Esophagus muscularis mucosa (tissue), 3 donors: ENCODE data around the gene SH2D7.

Experiments used
- POLR2A ChIP-seq: fragments of 450-650 bp; IDR thresholded peaks from one replicate; pipeline ENCODE4 v1.6.1; 2017; ENCODE audit warnings: antibody characterized with exemption, moderate library complexity, mild to moderate bottlenecking, low read depth
- TF ChIP-seq, protein P1 (sequence below), 3 experiments: fragments of 200-600 bp in 2 of 3; fragments of 450-650 bp in 1 of 3; sonication (generic) in 2 of 3; IDR thresholded peaks; one replicate each; pipeline ENCODE4 v1.5.1; 2017 to 2019; ENCODE audit warnings: antibody characterized with exemption in 3 of 3, mild to moderate bottlenecking in 2 of 3, moderate library complexity in 1 of 3

DNA sequence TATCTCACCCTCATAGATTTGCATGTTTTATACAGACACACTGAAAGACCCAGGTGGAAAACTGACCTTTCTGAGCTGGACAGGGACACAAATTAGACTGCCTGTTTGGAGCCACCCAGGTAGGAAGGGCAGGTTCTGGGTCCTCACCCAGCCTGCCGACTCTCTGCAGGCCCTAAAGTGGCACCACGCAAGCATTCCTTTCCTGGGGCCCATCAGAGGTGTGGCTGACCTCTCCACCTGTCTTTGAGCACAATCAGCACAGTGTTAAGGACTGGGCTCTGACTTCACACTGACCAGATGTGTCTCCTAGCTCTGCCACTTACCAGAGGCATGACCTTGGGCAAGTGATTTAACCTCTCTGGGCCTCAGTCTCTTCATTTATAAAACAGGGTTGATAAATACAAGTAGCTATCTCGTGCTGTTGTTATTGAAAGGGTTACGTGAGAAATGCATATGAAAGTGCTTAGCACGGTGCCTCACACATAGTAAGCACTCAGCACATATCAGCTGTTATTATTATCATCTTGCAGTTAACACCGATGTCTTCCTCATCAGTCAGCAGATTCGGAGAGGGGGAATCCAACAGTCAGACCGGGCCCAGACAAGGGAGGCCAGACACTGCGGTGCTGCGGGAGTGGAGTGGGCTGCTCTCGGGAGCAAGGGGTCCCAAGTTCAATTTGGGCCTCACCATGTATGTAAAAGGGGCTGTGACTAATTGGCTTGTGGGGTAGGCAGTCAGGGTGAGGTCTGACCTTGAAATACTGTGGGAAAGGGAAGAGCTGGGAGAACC is 12.9 kb upstream of the SH2D7 start:
- TF ChIP-seq, protein P1, sequence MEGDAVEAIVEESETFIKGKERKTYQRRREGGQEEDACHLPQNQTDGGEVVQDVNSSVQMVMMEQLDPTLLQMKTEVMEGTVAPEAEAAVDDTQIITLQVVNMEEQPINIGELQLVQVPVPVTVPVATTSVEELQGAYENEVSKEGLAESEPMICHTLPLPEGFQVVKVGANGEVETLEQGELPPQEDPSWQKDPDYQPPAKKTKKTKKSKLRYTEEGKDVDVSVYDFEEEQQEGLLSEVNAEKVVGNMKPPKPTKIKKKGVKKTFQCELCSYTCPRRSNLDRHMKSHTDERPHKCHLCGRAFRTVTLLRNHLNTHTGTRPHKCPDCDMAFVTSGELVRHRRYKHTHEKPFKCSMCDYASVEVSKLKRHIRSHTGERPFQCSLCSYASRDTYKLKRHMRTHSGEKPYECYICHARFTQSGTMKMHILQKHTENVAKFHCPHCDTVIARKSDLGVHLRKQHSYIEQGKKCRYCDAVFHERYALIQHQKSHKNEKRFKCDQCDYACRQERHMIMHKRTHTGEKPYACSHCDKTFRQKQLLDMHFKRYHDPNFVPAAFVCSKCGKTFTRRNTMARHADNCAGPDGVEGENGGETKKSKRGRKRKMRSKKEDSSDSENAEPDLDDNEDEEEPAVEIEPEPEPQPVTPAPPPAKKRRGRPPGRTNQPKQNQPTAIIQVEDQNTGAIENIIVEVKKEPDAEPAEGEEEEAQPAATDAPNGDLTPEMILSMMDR (IDR thresholded peaks at IDR 0.05) = no peak
- TF ChIP-seq POLR2A = no peak
